ENCODE data around the gene PLBD2. TPM values are rescaled to one million over a fixed set of nuclear protein-coding genes. Genes with fewer than 3 reads are reported as not detected.

PLBD2 gene
- total and polyA plus RNA-seq, 2 donors from 2014 or later, result 12.1 to 37.9 TPM

DNA sequence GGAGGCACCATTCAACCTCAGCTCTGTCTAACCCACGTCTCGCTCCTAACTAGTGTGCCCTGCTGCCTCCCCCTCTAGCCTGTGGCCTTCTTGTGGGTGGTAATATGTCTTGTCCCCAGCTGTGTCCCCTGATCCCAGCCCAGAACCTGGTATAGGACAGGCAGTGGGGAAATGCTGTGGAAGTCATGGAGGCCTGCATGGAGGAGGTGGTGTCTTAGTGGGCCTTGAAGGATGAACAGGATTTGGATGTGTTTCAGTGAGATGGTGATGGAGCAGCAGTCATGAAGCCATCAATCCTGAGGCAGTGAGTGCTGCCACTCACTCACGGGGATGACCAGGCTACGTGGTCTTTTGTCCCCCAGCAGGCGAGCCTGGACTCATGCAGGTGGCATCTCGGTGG lies 13.4 kb downstream of the PLBD2 start:
- Histone ChIP-seq H3K4me3 (ENCODE audit: low read length in 3 of 3) (no peak overlapping the region), H3K9ac (ENCODE audit: low read length in 3 of 3) (no peak overlapping the region), H3K9me3 (ENCODE audit: control insufficient read depth in 2 of 3, insufficient read depth in 1 of 3, low read length in 3 of 3) (no peaks in the 10 kb centered on the region), H3K27me3 (ENCODE audit: control insufficient read depth, insufficient read depth, low read length) (no peaks in the 10 kb centered on the region), H3K36me3 (ENCODE audit: control insufficient read depth in 2 of 3, insufficient read depth in 3 of 3, low read length in 3 of 3) (peaks cover 0 to 19% (median 4%) of the 10 kb centered on the region in 3 donors), H3K27ac (ENCODE audit: low read depth in 2 of 2, low read length in 2 of 2) (no peak overlapping the region), H3K4me1 (ENCODE audit: control insufficient read depth in 2 of 3, insufficient read depth in 2 of 3, low read depth in 1 of 3, low read length in 3 of 3) (no peaks in the 10 kb centered on the region)
- intact Hi-C loops (cut with DNase I), result no loop called here
- DNase-seq (no peak), FAIRE-seq (no peak)
- TF ChIP-seq, protein P1, sequence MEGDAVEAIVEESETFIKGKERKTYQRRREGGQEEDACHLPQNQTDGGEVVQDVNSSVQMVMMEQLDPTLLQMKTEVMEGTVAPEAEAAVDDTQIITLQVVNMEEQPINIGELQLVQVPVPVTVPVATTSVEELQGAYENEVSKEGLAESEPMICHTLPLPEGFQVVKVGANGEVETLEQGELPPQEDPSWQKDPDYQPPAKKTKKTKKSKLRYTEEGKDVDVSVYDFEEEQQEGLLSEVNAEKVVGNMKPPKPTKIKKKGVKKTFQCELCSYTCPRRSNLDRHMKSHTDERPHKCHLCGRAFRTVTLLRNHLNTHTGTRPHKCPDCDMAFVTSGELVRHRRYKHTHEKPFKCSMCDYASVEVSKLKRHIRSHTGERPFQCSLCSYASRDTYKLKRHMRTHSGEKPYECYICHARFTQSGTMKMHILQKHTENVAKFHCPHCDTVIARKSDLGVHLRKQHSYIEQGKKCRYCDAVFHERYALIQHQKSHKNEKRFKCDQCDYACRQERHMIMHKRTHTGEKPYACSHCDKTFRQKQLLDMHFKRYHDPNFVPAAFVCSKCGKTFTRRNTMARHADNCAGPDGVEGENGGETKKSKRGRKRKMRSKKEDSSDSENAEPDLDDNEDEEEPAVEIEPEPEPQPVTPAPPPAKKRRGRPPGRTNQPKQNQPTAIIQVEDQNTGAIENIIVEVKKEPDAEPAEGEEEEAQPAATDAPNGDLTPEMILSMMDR (IDR thresholded peaks at IDR 0.05; ENCODE audit: borderline replicate concordance, extremely low read depth, insufficient read depth), result no peak

DNA sequence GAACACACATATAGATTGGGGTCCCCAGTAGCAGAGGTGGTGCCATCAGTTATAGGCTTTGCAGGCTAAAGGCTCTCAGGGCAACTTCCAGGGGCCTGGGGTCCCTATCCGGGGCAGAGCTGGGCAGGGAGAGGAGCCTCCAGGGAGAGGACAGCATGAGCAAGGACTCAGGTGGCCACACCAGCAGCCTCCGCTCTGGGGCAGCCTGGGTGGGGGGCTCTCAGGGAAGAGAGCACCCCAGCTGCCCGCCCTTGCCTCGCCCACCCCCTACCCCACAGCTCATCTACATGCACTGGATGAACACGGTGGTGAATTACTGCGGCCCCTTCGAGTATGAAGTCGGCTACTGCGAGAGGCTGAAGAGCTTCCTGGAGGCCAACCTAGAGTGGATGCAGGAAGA lies 14.0 kb downstream of the PLBD2 start:
- Histone ChIP-seq H3K27ac (ENCODE audit: low read depth in 2 of 2, low read length in 2 of 2) (no peak overlapping the region), H3K27me3 (ENCODE audit: control insufficient read depth, insufficient read depth, low read length) (no peaks in the 10 kb centered on the region), H3K36me3 (ENCODE audit: control insufficient read depth in 2 of 3, insufficient read depth in 3 of 3, low read length in 3 of 3) (peaks cover 0 to 19% (median 4%) of the 10 kb centered on the region in 3 donors), H3K4me3 (ENCODE audit: low read length in 3 of 3) (no peak overlapping the region), H3K9me3 (ENCODE audit: control insufficient read depth in 2 of 3, insufficient read depth in 1 of 3, low read length in 3 of 3) (no peaks in the 10 kb centered on the region), H3K9ac (ENCODE audit: low read length in 3 of 3) (no peak overlapping the region), H3K4me1 (ENCODE audit: control insufficient read depth in 2 of 3, insufficient read depth in 2 of 3, low read depth in 1 of 3, low read length in 3 of 3) (no peaks in the 10 kb centered on the region)
- intact Hi-C loops (cut with DNase I), result no loop called here
- TF ChIP-seq, protein P1 (IDR thresholded peaks at IDR 0.05; ENCODE audit: borderline replicate concordance, extremely low read depth, insufficient read depth), result no peak
- FAIRE-seq, result no peak
- DNase-seq, result no peak

DNA sequence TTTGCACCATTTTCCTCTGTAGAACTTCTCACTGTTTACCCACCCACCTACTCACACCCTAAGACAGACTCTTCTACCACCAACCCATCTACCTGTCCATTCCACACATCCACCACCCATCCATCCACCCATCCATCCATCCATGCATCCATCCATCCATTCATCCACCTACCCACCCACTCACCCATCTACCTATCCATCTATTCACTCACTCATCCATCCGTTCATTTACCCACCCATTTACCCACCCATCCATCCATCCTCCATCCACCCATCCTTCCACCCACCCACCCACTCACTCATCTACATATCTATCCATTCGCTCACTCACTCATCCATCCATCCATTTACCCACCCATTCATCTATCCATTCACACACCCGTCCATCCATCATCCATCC lies 15.1 kb downstream of the PLBD2 start:
- Histone ChIP-seq H3K9ac (ENCODE audit: low read length in 3 of 3) (no peak overlapping the region), H3K9me3 (ENCODE audit: control insufficient read depth in 2 of 3, insufficient read depth in 1 of 3, low read length in 3 of 3) (no peaks in the 10 kb centered on the region), H3K4me1 (ENCODE audit: control insufficient read depth in 2 of 3, insufficient read depth in 2 of 3, low read depth in 1 of 3, low read length in 3 of 3) (no peaks in the 10 kb centered on the region), H3K27ac (ENCODE audit: low read depth in 2 of 2, low read length in 2 of 2) (no peak overlapping the region), H3K4me3 (ENCODE audit: low read length in 3 of 3) (no peak overlapping the region), H3K27me3 (ENCODE audit: control insufficient read depth, insufficient read depth, low read length) (no peaks in the 10 kb centered on the region), H3K36me3 (ENCODE audit: control insufficient read depth in 2 of 3, insufficient read depth in 3 of 3, low read length in 3 of 3) (peaks cover 0 to 19% (median 4%) of the 10 kb centered on the region in 3 donors)
- TF ChIP-seq, protein P1 (IDR thresholded peaks at IDR 0.05; ENCODE audit: borderline replicate concordance, extremely low read depth, insufficient read depth), result no peak
- DNase-seq (no peak), FAIRE-seq (no peak)
- intact Hi-C loops (cut with DNase I), result no loop called here

DNA sequence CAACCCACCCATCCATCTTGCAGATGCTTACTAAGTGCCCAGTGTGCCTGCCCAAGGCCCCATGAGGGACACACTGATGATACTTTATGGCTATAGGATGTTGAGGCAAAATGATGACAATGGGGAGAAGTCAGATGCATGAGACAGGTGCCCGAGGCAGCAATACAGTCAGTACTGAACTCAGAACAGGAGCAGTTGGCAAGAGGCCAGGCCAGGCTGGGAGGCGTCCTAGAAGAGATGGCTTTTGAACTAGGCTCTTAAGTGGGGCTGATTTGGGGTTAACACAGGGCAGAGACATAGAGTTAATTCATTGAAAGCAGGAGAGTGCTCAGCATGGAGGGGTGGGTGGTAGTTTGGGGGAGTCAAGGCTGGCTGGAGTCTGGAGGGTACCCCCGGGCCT lies 15.6 kb downstream of the PLBD2 start:
- Histone ChIP-seq H3K9me3 (ENCODE audit: control insufficient read depth in 2 of 3, insufficient read depth in 1 of 3, low read length in 3 of 3) (no peaks in the 10 kb centered on the region), H3K4me3 (ENCODE audit: low read length in 3 of 3) (no peak overlapping the region), H3K27ac (ENCODE audit: low read depth in 2 of 2, low read length in 2 of 2) (no peak overlapping the region), H3K27me3 (ENCODE audit: control insufficient read depth, insufficient read depth, low read length) (no peaks in the 10 kb centered on the region), H3K36me3 (ENCODE audit: control insufficient read depth in 2 of 3, insufficient read depth in 3 of 3, low read length in 3 of 3) (peaks cover 0 to 19% (median 4%) of the 10 kb centered on the region in 3 donors), H3K9ac (ENCODE audit: low read length in 3 of 3) (no peak overlapping the region), H3K4me1 (ENCODE audit: control insufficient read depth in 2 of 3, insufficient read depth in 2 of 3, low read depth in 1 of 3, low read length in 3 of 3) (no peaks in the 10 kb centered on the region)
- FAIRE-seq (no peak), DNase-seq (no peak)
- TF ChIP-seq, protein P1 (IDR thresholded peaks at IDR 0.05; ENCODE audit: borderline replicate concordance, extremely low read depth, insufficient read depth), result no peak
- intact Hi-C loops (cut with DNase I), result no loop called here
